Fibroblast of skin of right quadriceps (primary cell): ENCODE data around the gene USP30.

Experiments
- DNase-seq: peaks from one replicate; pipeline ENCODE4 v3.0.0-alpha.2; 2013

The USP30 gene

GRCh38 chr12:109130297-109131153 is 78.1 kb downstream of the USP30 start:
- DNase-seq = no peak

- DNase-seq = no peak
Measured at GRCh38 chr12:109131154-109132050, 79.0 kb downstream of the USP30 start.

GRCh38 chr12:109134186-109134917 is 82.0 kb downstream of the USP30 start:
- no peak for DNase-seq

- no peak for DNase-seq
Measured at GRCh38 chr12:109137055-109137454, 84.7 kb downstream of the USP30 start.
